Ovary (tissue), 9 donors: ENCODE measurements around the gene RAB17. TPM values are rescaled to one million over a fixed set of nuclear protein-coding genes. Genes with fewer than 3 reads are reported as not detected.

ENCODE experiments used
- DNase-seq, 5 donors: peaks; one replicate each; pipeline ENCODE4 v3.0.0-alpha.2; 2019 to 2020
- H3K27ac ChIP-seq, 2 donors: fragments of 200-600 bp; one replicate each; pipeline versions ENCODE4 v1.5.1 to v1.8.0; 2019 to 2022
- H3K27me3 ChIP-seq: fragments of 200-600 bp; one replicate; pipeline ENCODE4 v1.8.0; 2022
- H3K36me3 ChIP-seq: fragments of 200-600 bp; sonication (generic); one replicate; pipeline ENCODE4 v1.5.1; 2019
- H3K4me1 ChIP-seq: one replicate; pipeline ENCODE4 v1.8.1; 2013; ENCODE audit warnings: mild to moderate bottlenecking, moderate library complexity; ENCODE audit not compliant: insufficient read depth
- H3K4me3 ChIP-seq: fragments of 200-600 bp; sonication (generic); one replicate; pipeline ENCODE4 v1.5.1; 2017
- H3K9me3 ChIP-seq, 2 donors: fragments of 200-600 bp in 1 of 2; sonication (generic) in 1 of 2; one replicate each; pipeline versions ENCODE4 v1.5.1 to v1.8.1; 2013 to 2019; ENCODE audit warnings: mild to moderate bottlenecking in 1 of 2, moderate library complexity in 1 of 2
- EP300 ChIP-seq: sonication (generic); formaldehyde crosslinking; IDR thresholded peaks from one replicate; pipeline ENCODE4 v1.6.1; 2017; ENCODE audit warnings: antibody characterized with exemption
- POLR2A ChIP-seq: fragments of 450-650 bp; IDR thresholded peaks from one replicate; pipeline ENCODE4 v1.6.1; 2017; ENCODE audit warnings: antibody characterized with exemption, mild to moderate bottlenecking, moderate library complexity
- WGBS, 3 donors: extraction: QIAGEN DNeasy Blood & Tissue Kit in 1 of 3; methylation state at CpG; one replicate each; pipeline versions ENCODE4 v1.1.5 to v1.1.7; 2013 to 2017; 5-methylcytosine and 5-hydroxymethylcytosine counted together
- intact Hi-C, 4 donors: fragments of 100-400 bp; cut with DNase I; formaldehyde crosslinking; loops; one replicate each; pipeline versions ENCODE4 v1.11.0 to v1.15.1; 2022 to 2023
- polyA plus RNA-seq, 2 donors: library from polyadenylated mRNA; stranded (reverse); fragments of 200-250 nt in 1 of 2; fragments of 350-450 nt in 1 of 2; fragmentation: Illumina TruSeq in 1 of 2; extraction: RNeasy Lipid Tissue Mini Kit (QIAGEN cat#74804) in 1 of 2; gene quantifications; one replicate each; pipeline ENCODE4 v1.2.3, GENCODE V29; 2013 to 2014
- total RNA-seq, 7 donors: library from RNA; depleted of rRNA in 2 of 7; stranded (reverse); fragments of >200 nt in 2 of 7; fragmentation: NEBNext Ultra II Directional in 3 of 7; extraction: Animal tissue kit (Norgen Biotek cat#: 25700) in 3 of 7; gene quantifications; one replicate each; pipeline versions ENCODE4 v1.1.0 to v1.2.4, GENCODE V29; 2016 to 2023
- TF ChIP-seq, protein P1 (sequence below), 3 donors: fragments of 450-650 bp in 2 of 3; fragments of 200-600 bp in 1 of 3; IDR thresholded peaks; one replicate each; pipeline versions ENCODE4 v1.5.1 to v1.8.0; 2016 to 2022; ENCODE audit warnings: antibody characterized with exemption in 3 of 3, mild to moderate bottlenecking in 1 of 3
- donor health status: DM: no; HTN: no; CAD: no; lungs with moderate emphysema.
- donor health status: DM: no; HTN: no; CAD: no.
- donor health status: Bipolar disorder and iron deficiency.
- donor health status: DM: yes; HTN: yes; CAD: no.
- donor health status: DM: no; HTN: no; CAD: no.
- donor health status: DM: yes; HTN: yes; CAD: no.

The RAB17 gene
- total and polyA plus RNA-seq, 9 donors, result 0.38 to 19.3 (median 4.3) TPM

DNA sequence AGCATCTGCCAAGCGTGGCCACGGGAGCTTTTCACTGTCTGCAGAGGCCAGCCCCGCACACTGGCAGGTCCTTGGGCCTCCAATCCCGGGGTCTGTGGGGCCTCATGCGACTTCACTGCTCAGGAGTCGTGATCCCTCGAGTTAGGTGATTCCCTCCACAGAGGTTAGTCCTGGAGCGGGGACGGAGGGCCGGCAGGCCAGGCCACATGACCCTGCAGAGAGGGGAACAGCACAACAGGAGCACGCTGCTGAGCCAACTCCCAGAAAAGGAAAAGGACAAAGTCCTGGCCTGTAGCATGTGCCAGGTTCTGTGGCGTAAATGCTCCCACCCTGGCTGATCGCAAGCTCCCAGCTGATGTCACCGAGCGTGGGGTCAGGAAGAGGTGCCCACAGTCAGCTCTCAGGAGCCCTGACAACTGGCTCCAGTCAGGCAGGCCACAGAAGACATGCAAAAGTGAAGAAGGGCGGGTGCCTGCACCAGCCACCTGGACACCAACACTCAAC, 39.4 kb downstream of the RAB17 start:
- WGBS, 3 donors, result 83 to 90% (median 88%) methylated on average over 16 of the region's 16 CpGs
- TF ChIP-seq POLR2A, result no peak
- TF ChIP-seq EP300, result no peak
- Histone ChIP-seq H3K27ac (no peak overlapping the region), H3K4me3 (no peak overlapping the region), H3K4me1 (no peaks in the 10 kb centered on the region), H3K36me3 (no peaks in the 10 kb centered on the region), H3K27me3 (no peaks in the 10 kb centered on the region), H3K9me3 (no peaks in the 10 kb centered on the region)
- intact Hi-C loops, result no loop called here
- no peak for DNase-seq

DNA sequence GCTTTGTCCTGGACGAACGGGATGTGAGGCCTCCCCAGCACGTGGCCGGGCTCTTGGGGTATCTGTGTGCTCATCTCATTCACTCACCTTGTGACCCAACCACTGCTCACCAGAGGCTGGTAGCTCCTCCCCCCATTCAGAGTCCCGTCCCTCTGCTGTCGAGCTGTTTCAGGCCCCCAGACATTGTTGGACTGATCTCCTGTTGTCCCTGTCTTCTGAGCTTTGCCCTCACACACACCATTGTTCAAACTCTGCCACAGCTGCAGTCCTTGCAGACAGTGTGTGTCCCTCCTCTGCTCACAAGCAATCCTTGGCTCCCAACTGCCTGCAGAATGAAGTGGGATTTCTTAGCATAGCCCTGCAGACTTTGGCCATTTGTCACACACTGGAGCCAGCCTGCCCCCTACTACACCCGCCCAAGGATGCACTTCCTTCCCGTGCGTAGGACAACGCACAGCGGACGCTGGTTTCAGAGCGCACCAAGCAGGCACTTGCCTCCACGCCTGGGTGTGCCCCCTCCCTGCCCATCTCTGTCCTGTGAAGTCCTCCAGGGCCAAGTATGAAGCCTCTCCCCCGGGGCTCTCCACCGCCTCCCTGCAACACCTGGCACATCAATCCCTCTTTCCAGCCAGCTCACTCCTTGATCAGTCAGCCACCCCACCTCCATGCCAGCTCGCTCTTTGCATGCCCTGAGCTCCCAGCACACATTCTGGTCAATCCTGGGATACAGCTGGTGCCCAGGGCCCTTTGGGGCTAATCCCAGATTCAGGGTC, 40.7 kb downstream of the RAB17 start:
- H3K27ac ChIP-seq, result no peak overlapping the region
- intact Hi-C loops, result no loop called here
- H3K36me3 ChIP-seq, result no peaks in the 10 kb centered on the region
- H3K9me3 ChIP-seq, result no peaks in the 10 kb centered on the region
- TF ChIP-seq, protein P1, sequence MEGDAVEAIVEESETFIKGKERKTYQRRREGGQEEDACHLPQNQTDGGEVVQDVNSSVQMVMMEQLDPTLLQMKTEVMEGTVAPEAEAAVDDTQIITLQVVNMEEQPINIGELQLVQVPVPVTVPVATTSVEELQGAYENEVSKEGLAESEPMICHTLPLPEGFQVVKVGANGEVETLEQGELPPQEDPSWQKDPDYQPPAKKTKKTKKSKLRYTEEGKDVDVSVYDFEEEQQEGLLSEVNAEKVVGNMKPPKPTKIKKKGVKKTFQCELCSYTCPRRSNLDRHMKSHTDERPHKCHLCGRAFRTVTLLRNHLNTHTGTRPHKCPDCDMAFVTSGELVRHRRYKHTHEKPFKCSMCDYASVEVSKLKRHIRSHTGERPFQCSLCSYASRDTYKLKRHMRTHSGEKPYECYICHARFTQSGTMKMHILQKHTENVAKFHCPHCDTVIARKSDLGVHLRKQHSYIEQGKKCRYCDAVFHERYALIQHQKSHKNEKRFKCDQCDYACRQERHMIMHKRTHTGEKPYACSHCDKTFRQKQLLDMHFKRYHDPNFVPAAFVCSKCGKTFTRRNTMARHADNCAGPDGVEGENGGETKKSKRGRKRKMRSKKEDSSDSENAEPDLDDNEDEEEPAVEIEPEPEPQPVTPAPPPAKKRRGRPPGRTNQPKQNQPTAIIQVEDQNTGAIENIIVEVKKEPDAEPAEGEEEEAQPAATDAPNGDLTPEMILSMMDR (IDR thresholded peaks at IDR 0.05), result no peak
- TF ChIP-seq POLR2A (no peak), EP300 (no peak)
- H3K4me3 ChIP-seq, result no peak overlapping the region
- H3K4me1 ChIP-seq, result no peaks in the 10 kb centered on the region
- no peak for DNase-seq
- no peaks in the 10 kb centered on the region for H3K27me3 ChIP-seq
- WGBS, 3 donors, result 76 to 79% (median 78%) methylated on average over 17 of the region's 17 CpGs

DNA sequence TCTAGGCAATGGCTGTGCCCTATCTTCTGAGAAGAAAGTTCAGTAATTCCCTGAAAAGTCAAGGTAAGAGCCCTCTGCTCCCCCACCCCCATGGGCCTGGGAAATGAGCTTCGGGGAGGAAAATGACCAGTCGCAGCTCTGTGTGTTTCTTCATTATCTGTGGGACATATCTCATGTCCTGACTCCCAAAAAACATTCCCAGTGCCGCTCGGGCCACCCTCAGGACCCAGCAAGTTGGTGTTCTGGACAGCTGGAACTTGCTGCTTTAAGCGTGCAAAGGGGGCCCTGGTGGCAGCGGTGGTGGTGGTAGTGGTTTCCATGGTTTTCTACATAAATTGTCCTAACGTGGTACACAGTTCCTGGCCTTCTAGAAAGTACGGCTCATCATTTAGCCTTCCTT, 41.3 kb downstream of the RAB17 start:
- WGBS, 3 donors, result 79 to 91% (median 82%) methylated on average over 8 of the region's 8 CpGs
- H3K27me3 ChIP-seq, result no peaks in the 10 kb centered on the region

DNA sequence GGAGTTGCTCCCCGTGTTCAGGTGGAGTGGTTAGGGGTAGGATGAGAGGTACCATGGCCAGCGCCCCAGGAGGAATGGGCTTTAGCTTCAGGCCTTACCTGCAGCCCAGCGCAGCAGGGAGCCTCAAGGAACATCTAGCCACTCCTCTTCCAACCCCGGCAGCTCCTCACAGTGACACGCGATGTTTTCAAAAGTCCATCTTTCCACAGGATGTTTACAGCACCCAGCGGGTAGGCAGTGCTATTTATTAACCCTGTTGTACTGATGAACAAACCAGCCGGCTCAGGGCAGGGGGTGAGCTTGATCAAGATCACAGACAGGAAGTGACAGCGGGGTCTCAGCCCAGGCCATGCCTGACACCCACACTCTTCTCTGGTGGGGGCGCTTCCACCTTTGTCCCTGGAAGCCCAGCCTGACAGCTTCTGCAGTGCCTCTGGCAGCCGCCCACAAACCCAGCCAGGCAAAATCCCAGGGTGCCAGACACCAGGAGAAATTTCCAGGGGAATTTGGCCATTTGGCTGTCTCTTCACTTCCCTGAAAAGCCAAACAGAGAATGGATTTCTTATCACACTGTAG, 42.6 kb downstream of the RAB17 start:
- H3K4me3 ChIP-seq, result no peak overlapping the region
- no peaks in the 10 kb centered on the region for H3K27me3 ChIP-seq
- WGBS, 3 donors, result 48 to 56% (median 50%) methylated on average over 11 of the region's 11 CpGs
- intact Hi-C loops, result no loop called here
- no peak overlapping the region for H3K27ac ChIP-seq
- H3K4me1 ChIP-seq, result no peaks in the 10 kb centered on the region
- H3K36me3 ChIP-seq, result no peaks in the 10 kb centered on the region
- H3K9me3 ChIP-seq, result no peaks in the 10 kb centered on the region
- DNase-seq, result no peak
- TF ChIP-seq, protein P1 (IDR thresholded peaks at IDR 0.05), result no peak
- TF ChIP-seq EP300 (no peak), POLR2A (no peak)

More for the DNA sequence above, 41.3 kb downstream of the RAB17 start:
- no peak overlapping the region for H3K4me3 ChIP-seq
- intact Hi-C loops, result no loop called here
- H3K36me3 ChIP-seq, result no peaks in the 10 kb centered on the region
- H3K27ac ChIP-seq, result no peak overlapping the region
- H3K4me1 ChIP-seq, result no peaks in the 10 kb centered on the region
- DNase-seq, result no peak
- TF ChIP-seq, protein P1 (IDR thresholded peaks at IDR 0.05), result no peak
- TF ChIP-seq POLR2A (no peak), EP300 (no peak)
- no peaks in the 10 kb centered on the region for H3K9me3 ChIP-seq

DNA sequence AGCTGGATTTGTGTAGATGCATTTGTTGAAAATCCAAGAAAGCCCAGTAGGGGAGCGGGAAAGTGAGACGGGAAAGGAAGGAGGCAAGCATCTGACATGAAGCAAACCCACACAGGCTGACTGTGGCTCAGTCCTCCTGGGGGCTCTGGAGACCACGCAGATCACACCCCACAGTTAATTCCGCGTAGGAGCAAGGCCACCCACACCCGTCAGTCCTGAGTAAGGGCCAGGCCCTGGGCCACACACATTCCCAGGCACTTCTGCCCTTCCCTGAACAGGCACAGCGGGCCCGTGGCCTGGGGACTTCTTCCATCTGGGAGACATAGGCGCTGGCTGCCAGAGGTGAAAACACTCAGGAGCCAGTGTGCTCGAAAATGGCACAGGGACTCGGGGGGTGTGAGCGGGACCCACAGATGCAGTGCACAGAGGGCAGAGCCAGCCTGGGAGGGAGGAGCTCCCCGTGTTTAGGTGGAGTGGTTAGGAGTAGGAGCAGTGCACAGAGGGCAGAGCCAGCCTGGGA, 43.6 kb downstream of the RAB17 start:
- Histone ChIP-seq H3K27me3 (no peaks in the 10 kb centered on the region), H3K4me1 (no peaks in the 10 kb centered on the region), H3K4me3 (no peak overlapping the region), H3K9me3 (no peaks in the 10 kb centered on the region), H3K27ac (no peak overlapping the region), H3K36me3 (no peaks in the 10 kb centered on the region)
- no peak for DNase-seq
- TF ChIP-seq POLR2A, result no peak
- no peak for TF ChIP-seq EP300
- TF ChIP-seq, protein P1 (IDR thresholded peaks at IDR 0.05), result no peak
- intact Hi-C loops, result no loop called here
- WGBS, 3 donors, result 63 to 79% (median 77%) methylated on average over 13 of the region's 13 CpGs
